Testis (tissue), 2 donors: ENCODE measurements around the gene RNF207.

Source experiments
- CTCF ChIP-seq, 3 experiments: fragments of 450-650 bp in 2 of 3; fragments of 200-600 bp in 1 of 3; sonication (generic) in 1 of 3; IDR thresholded peaks; one replicate each; pipeline ENCODE4 v1.5.1; 2016 to 2019; ENCODE audit warnings: antibody characterized with exemption in 3 of 3, mild to moderate bottlenecking in 2 of 3, moderate library complexity in 1 of 3
- POLR2A ChIP-seq: fragments of 450-650 bp; IDR thresholded peaks from one replicate; pipeline ENCODE4 v1.6.1; 2017; ENCODE audit warnings: antibody characterized with exemption, mild to moderate bottlenecking, moderate library complexity

- TF ChIP-seq CTCF (IDR thresholded peaks at IDR 0.05) (no peak), POLR2A (no peak)
Measured at GRCh38 chr1:6222636-6223035, 16.7 kb downstream of the RNF207 start.
